NOMO-1 treated with DMSO at 0.1 percent for 48 hours (cell line): Measurements from ENCODE around the gene ACVR1.

Experiments used
- DNase-seq: peaks from one replicate; lab custom pipeline; 2025; ENCODE audit not compliant: unreplicated experiment; lab: John Stamatoyannopoulos, UW

ACVR1 gene

GRCh38 chr2:157793053-157793612 is 83.0 kb downstream of the ACVR1 start:
- DNase-seq: no peak

- DNase-seq: no peak
Observed at GRCh38 chr2:157792335-157793052, 83.6 kb downstream of the ACVR1 start.

GRCh38 chr2:157790780-157791179 is 85.3 kb downstream of the ACVR1 start:
- no peak for DNase-seq

GRCh38 chr2:157789933-157790511 is 86.1 kb downstream of the ACVR1 start:
- no peak for DNase-seq

GRCh38 chr2:157789256-157789655 is 86.9 kb downstream of the ACVR1 start:
- no peak for DNase-seq

- no peak for DNase-seq
Observed at GRCh38 chr2:157788201-157788600, 87.9 kb downstream of the ACVR1 start.

GRCh38 chr2:157787364-157787938 is 88.7 kb downstream of the ACVR1 start:
- DNase-seq: no peak

- no peak for DNase-seq
Observed at GRCh38 chr2:157786663-157787363, 89.3 kb downstream of the ACVR1 start.

GRCh38 chr2:157785866-157786662 is 90.1 kb downstream of the ACVR1 start:
- DNase-seq: no peak

- DNase-seq: no peak
Observed at GRCh38 chr2:157785200-157785599, 90.9 kb downstream of the ACVR1 start.

GRCh38 chr2:157784823-157785175 is 91.3 kb downstream of the ACVR1 start:
- no peak for DNase-seq

GRCh38 chr2:157784169-157784822 is 91.8 kb downstream of the ACVR1 start:
- DNase-seq: no peak

- DNase-seq: no peak
Observed at GRCh38 chr2:157783245-157783644, 92.9 kb downstream of the ACVR1 start.

GRCh38 chr2:157782057-157782845 is 93.9 kb downstream of the ACVR1 start:
- DNase-seq: no peak

GRCh38 chr2:157780211-157780610 is 95.9 kb downstream of the ACVR1 start:
- DNase-seq: no peak

- no peak for DNase-seq
Observed at GRCh38 chr2:157779794-157780193, 96.3 kb downstream of the ACVR1 start.

- peak; percentile 48 for DNase-seq
Observed at GRCh38 chr2:157777427-157777826, 98.7 kb downstream of the ACVR1 start.

GRCh38 chr2:157771234-157771633 is 104.9 kb downstream of the ACVR1 start:
- DNase-seq: no peak

- no peak for DNase-seq
Observed at GRCh38 chr2:157769856-157770255, 106.3 kb downstream of the ACVR1 start.

- DNase-seq: no peak
Observed at GRCh38 chr2:157764386-157764785, 111.7 kb downstream of the ACVR1 start.
